ENCODE data around the gene C1orf122. TPM values are rescaled to one million over a fixed set of nuclear protein-coding genes. Genes with fewer than 3 reads are reported as not detected.
A peak's percentile ranks its signal among the peaks of the same experiment; 100 is the strongest.

The C1orf122 gene
- polyA plus RNA-seq (2013, experiment 1 of 2) = 49.0 TPM
- 46.6 TPM for polyA plus RNA-seq (2013, experiment 2 of 2)

DNA sequence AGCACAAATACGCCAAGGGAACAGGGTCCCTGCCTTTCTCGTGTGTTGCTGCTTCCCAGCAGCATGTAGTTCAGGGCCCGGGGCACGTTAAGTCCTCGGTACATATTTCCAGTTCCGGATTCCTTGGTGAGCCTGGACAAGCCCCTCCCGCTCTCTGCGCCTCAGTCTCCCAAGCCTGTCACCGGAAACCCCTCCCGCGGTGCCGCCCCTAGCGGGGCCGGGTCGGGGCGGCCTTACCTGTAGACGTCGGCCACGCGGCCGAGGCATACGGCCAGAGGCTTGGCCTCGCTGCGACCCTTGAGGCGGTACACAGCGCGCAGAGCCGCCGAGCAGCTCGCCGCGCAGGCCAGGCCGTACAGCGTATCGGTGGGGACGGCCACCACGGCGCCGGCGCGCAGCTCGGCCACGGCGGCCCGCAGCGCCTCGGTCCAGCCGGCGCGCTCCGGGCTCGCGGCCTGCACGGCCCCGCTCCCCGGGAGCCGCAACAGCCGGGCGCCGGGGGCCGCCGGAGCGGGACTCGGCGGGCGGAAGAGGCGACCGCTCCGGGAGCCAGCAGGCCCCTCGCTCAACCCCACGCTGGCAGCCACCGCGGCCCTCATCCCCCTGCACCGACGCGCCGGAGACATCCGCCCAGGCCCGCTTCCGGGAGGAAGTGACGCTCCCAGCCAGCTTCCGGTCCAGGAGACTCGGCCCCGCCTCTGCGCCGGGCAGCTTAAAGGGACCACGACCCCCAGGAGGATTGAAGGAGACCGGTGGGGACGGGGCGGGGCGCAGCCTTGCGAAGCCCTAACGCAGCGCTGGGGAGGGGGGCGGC is at the start of gene C1orf122, which contains the start of gene YRDC:
Gene C1orf122, plus strand, starts transcription at position 236 of the 814 bp plus-strand sequence. CDS start 615 bp downstream, outside the sequence.
Gene YRDC, minus strand, starts transcription at position 654 of the 814 bp plus-strand sequence. Its CDS starts 28 bp downstream, at position 626.
- peak; percentile 92 for DNase-seq (ENCODE audit: low spot score)
- no CpG with 5 or more reads among the region's 95 CpGs for WGBS, 2 donors (ENCODE audit: extremely low coverage in 2 of 2, insufficient read length in 2 of 2, insufficient replicate concordance in 1 of 2)
- H3K79me1 ChIP-seq (ENCODE audit: low read depth, low read length) = peaks cover 9% of the 10 kb centered on the region

DNA sequence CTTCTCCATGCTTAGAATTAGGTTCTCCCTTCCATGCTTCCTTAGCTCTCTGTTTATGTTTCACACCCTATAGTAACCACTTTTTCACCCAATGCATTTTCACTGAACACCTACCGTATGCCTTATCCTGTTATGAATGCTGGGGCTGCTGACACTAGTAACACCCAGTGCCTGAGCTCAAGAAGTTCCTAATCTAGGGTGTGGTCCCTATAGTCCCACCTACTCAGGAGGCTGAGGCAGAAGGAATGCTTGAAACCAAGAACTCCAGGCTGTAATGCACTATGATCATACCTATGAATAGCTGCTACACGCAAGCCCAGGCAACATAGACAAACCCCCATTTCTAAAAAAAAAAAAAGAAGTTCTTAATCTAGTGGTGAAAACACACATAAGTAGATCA is 48.1 kb upstream of the C1orf122 start:
- Histone ChIP-seq H3K9me3 (replicated peaks in 1 of 2; ENCODE audit: control insufficient read depth in 2 of 2, insufficient read depth in 1 of 2, low read depth in 1 of 2, low read length in 2 of 2) (no peaks in the 10 kb centered on the region), H2BK120ac (ENCODE audit: low read depth, low read length) (no peak overlapping the region), H3K4ac (ENCODE audit: low read length) (no peak overlapping the region), H3K36me3 (replicated peaks in 1 of 2; ENCODE audit: control insufficient read depth in 2 of 2, insufficient read depth in 2 of 2, low read length in 2 of 2) (no peaks in the 10 kb centered on the region), H2BK12ac (ENCODE audit: low read length) (no peak overlapping the region), H3K18ac (ENCODE audit: low read length) (no peak overlapping the region), H3K4me1 (ENCODE audit: control insufficient read depth in 2 of 2, insufficient read depth in 1 of 2, low read depth in 1 of 2, low read length in 2 of 2) (no peaks in the 10 kb centered on the region), H3K9ac (ENCODE audit: low read depth, low read length, poor library complexity) (no peak overlapping the region), H3K4me3 (ENCODE audit: low read length in 2 of 2) (no peak overlapping the region), H3K27ac (replicated peaks; ENCODE audit: low read length) (no peak overlapping the region), H4K8ac (ENCODE audit: low read depth, low read length) (no peak overlapping the region), H2AK5ac (ENCODE audit: low read depth, low read length) (no peak overlapping the region), H2BK15ac (ENCODE audit: low read length) (no peak overlapping the region), H2AFZ (ENCODE audit: low read length) (no peak overlapping the region), H3K23ac (ENCODE audit: low read depth, low read length, poor library complexity) (no peak overlapping the region), H4K91ac (ENCODE audit: low read depth, low read length, poor library complexity) (no peak overlapping the region), H3K4me2 (ENCODE audit: insufficient read depth, low read length, poor library complexity, severe bottlenecking) (no peak overlapping the region), H3K27me3 (ENCODE audit: control insufficient read depth in 3 of 3, insufficient read depth in 3 of 3, low read depth in 1 of 3, low read length in 3 of 3) (peaks cover 3 to 93% (median 82%) of the 10 kb centered on the region in 3 experiments), H3K14ac (ENCODE audit: low read length) (no peak overlapping the region), H2BK5ac (ENCODE audit: low read length) (no peak overlapping the region), H3K79me1 (ENCODE audit: low read depth, low read length) (no peaks in the 10 kb centered on the region)
- no CpG with 5 or more reads among the region's 2 CpGs for WGBS, 2 donors (ENCODE audit: extremely low coverage in 2 of 2, insufficient read length in 2 of 2, insufficient replicate concordance in 1 of 2)
- DNase-seq (ENCODE audit: low spot score) = no peak

More for the DNA sequence above, at the start of gene C1orf122, which contains the start of gene YRDC:
- Histone ChIP-seq H3K4me1 (ENCODE audit: control insufficient read depth in 2 of 2, insufficient read depth in 1 of 2, low read depth in 1 of 2, low read length in 2 of 2) (peaks cover 8 to 15% of the 10 kb centered on the region in 2 donors), H3K4ac (ENCODE audit: low read length) (no peak within 1 kb of the TSS), H2BK15ac (ENCODE audit: low read length) (no peak within 1 kb of the TSS), H3K4me3 (ENCODE audit: low read length in 2 of 2) (peak within 1 kb of the TSS; percentile 95 to 100), H3K14ac (ENCODE audit: low read length) (no peak within 1 kb of the TSS), H3K23ac (ENCODE audit: low read depth, low read length, poor library complexity) (peak within 1 kb of the TSS; percentile 96), H3K9me3 (replicated peaks in 1 of 2; ENCODE audit: control insufficient read depth in 2 of 2, insufficient read depth in 1 of 2, low read depth in 1 of 2, low read length in 2 of 2) (no peaks in the 10 kb centered on the region), H4K8ac (ENCODE audit: low read depth, low read length) (no peak within 1 kb of the TSS), H3K27me3 (ENCODE audit: control insufficient read depth in 3 of 3, insufficient read depth in 3 of 3, low read depth in 1 of 3, low read length in 3 of 3) (no peaks in the 10 kb centered on the region), H3K4me2 (ENCODE audit: insufficient read depth, low read length, poor library complexity, severe bottlenecking) (peak within 1 kb of the TSS; percentile 90), H4K91ac (ENCODE audit: low read depth, low read length, poor library complexity) (no peak within 1 kb of the TSS), H2BK5ac (ENCODE audit: low read length) (peak within 1 kb of the TSS; percentile 46), H3K27ac (replicated peaks; ENCODE audit: low read length) (peak within 1 kb of the TSS; percentile 68), H2AFZ (ENCODE audit: low read length) (peak within 1 kb of the TSS; percentile 96), H3K9ac (ENCODE audit: low read depth, low read length, poor library complexity) (peak within 1 kb of the TSS; percentile 98), H2BK120ac (ENCODE audit: low read depth, low read length) (no peak within 1 kb of the TSS), H3K36me3 (replicated peaks in 1 of 2; ENCODE audit: control insufficient read depth in 2 of 2, insufficient read depth in 2 of 2, low read length in 2 of 2) (peaks cover 32 to 70% of the 10 kb centered on the region in 2 donors), H3K18ac (ENCODE audit: low read length) (peak within 1 kb of the TSS; percentile 89), H2BK12ac (ENCODE audit: low read length) (no peak within 1 kb of the TSS), H2AK5ac (ENCODE audit: low read depth, low read length) (no peak within 1 kb of the TSS)

DNA sequence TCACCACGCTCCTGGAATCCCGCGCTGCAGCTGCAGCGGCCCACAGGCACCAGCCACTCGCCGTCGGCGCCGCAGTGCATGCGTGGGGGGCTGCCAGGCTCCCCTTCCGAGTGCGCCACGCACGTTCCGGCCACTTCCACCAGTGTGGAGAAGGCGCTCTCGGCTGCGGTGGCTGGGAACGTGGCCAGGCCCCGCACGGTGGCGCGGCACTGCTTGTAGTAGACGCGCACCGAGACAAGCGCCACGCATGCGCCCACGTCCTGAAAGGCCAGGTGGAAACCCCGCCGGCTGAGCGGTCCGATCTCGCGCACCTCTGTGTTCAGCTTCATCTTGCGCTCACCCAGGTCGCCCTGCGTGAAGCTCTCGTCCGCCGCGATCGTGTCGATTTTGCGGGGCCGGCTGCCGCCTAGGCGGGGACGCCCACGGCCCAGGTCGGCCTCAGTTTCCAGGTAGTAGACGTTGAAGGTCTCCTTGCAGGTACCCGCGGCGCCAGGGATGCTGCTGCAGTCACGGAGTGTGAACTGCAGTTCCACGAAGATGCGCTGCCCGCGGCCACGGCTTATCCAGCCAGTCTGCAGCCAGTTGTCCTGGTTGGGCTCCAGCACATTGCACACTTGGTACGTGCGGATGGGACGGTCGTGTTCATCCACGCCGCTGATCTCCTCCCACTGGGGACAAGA is 46.0 kb upstream of the C1orf122 start:
- Histone ChIP-seq H3K27ac (replicated peaks; ENCODE audit: low read length) (no peak overlapping the region), H4K91ac (ENCODE audit: low read depth, low read length, poor library complexity) (no peak overlapping the region), H3K9me3 (replicated peaks in 1 of 2; ENCODE audit: control insufficient read depth in 2 of 2, insufficient read depth in 1 of 2, low read depth in 1 of 2, low read length in 2 of 2) (peaks cover 0 to 8% of the 10 kb centered on the region in 2 donors), H2BK5ac (ENCODE audit: low read length) (peak overlapping the region; percentile 58), H3K79me1 (ENCODE audit: low read depth, low read length) (peaks cover 2% of the 10 kb centered on the region), H4K8ac (ENCODE audit: low read depth, low read length) (no peak overlapping the region), H3K18ac (ENCODE audit: low read length) (no peak overlapping the region), H3K4me3 (ENCODE audit: low read length in 2 of 2) (peak overlapping the region in 1 of 2 donors; percentile 51), H3K4me2 (ENCODE audit: insufficient read depth, low read length, poor library complexity, severe bottlenecking) (no peak overlapping the region), H3K23ac (ENCODE audit: low read depth, low read length, poor library complexity) (peak overlapping the region; percentile 83), H2BK15ac (ENCODE audit: low read length) (no peak overlapping the region), H2AK5ac (ENCODE audit: low read depth, low read length) (no peak overlapping the region), H2BK120ac (ENCODE audit: low read depth, low read length) (no peak overlapping the region), H3K36me3 (replicated peaks in 1 of 2; ENCODE audit: control insufficient read depth in 2 of 2, insufficient read depth in 2 of 2, low read length in 2 of 2) (no peaks in the 10 kb centered on the region), H3K9ac (ENCODE audit: low read depth, low read length, poor library complexity) (peak overlapping the region; percentile 14), H3K4me1 (ENCODE audit: control insufficient read depth in 2 of 2, insufficient read depth in 1 of 2, low read depth in 1 of 2, low read length in 2 of 2) (peaks cover 4 to 8% of the 10 kb centered on the region in 2 donors), H3K14ac (ENCODE audit: low read length) (no peak overlapping the region), H2AFZ (ENCODE audit: low read length) (no peak overlapping the region), H3K4ac (ENCODE audit: low read length) (no peak overlapping the region), H2BK12ac (ENCODE audit: low read length) (no peak overlapping the region), H3K27me3 (ENCODE audit: control insufficient read depth in 3 of 3, insufficient read depth in 3 of 3, low read depth in 1 of 3, low read length in 3 of 3) (peaks cover 16 to 93% (median 83%) of the 10 kb centered on the region in 3 experiments)
- no CpG with 5 or more reads among the region's 68 CpGs for WGBS, 2 donors (ENCODE audit: extremely low coverage in 2 of 2, insufficient read length in 2 of 2, insufficient replicate concordance in 1 of 2)
- no peak for DNase-seq (ENCODE audit: low spot score)

GRCh38 chr1:37762516-37762915 is 45.1 kb upstream of the C1orf122 start:
- Histone ChIP-seq H3K27ac (replicated peaks; ENCODE audit: low read length) (no peak overlapping the region), H3K23ac (ENCODE audit: low read depth, low read length, poor library complexity) (no peak overlapping the region), H2BK15ac (ENCODE audit: low read length) (no peak overlapping the region), H4K8ac (ENCODE audit: low read depth, low read length) (no peak overlapping the region), H2AK5ac (ENCODE audit: low read depth, low read length) (no peak overlapping the region), H3K9me3 (replicated peaks in 1 of 2; ENCODE audit: control insufficient read depth in 2 of 2, insufficient read depth in 1 of 2, low read depth in 1 of 2, low read length in 2 of 2) (peaks cover 0 to 8% of the 10 kb centered on the region in 2 donors), H3K4me2 (ENCODE audit: insufficient read depth, low read length, poor library complexity, severe bottlenecking) (no peak overlapping the region), H2BK120ac (ENCODE audit: low read depth, low read length) (no peak overlapping the region), H3K36me3 (replicated peaks in 1 of 2; ENCODE audit: control insufficient read depth in 2 of 2, insufficient read depth in 2 of 2, low read length in 2 of 2) (no peaks in the 10 kb centered on the region), H3K27me3 (ENCODE audit: control insufficient read depth in 3 of 3, insufficient read depth in 3 of 3, low read depth in 1 of 3, low read length in 3 of 3) (peaks cover 16 to 94% (median 85%) of the 10 kb centered on the region in 3 experiments), H3K4ac (ENCODE audit: low read length) (no peak overlapping the region), H3K14ac (ENCODE audit: low read length) (no peak overlapping the region), H3K4me1 (ENCODE audit: control insufficient read depth in 2 of 2, insufficient read depth in 1 of 2, low read depth in 1 of 2, low read length in 2 of 2) (peaks cover 4 to 8% of the 10 kb centered on the region in 2 donors), H4K91ac (ENCODE audit: low read depth, low read length, poor library complexity) (no peak overlapping the region), H2AFZ (ENCODE audit: low read length) (no peak overlapping the region), H3K4me3 (ENCODE audit: low read length in 2 of 2) (no peak overlapping the region), H3K79me1 (ENCODE audit: low read depth, low read length) (peaks cover 2% of the 10 kb centered on the region), H3K9ac (ENCODE audit: low read depth, low read length, poor library complexity) (no peak overlapping the region), H2BK5ac (ENCODE audit: low read length) (no peak overlapping the region), H3K18ac (ENCODE audit: low read length) (no peak overlapping the region), H2BK12ac (ENCODE audit: low read length) (no peak overlapping the region)
- no CpG with 5 or more reads among the region's 2 CpGs for whole genome bisulfite sequencing, 2 donors (ENCODE audit: extremely low coverage in 2 of 2, insufficient read length in 2 of 2, insufficient replicate concordance in 1 of 2)
- no peak for DNase-seq (ENCODE audit: low spot score)
